Activated CD4-positive, alpha-beta T cell treated with anti-CD3 and anti-CD28 coated beads, Interleukin-2, amount 50 U/mL, for 24 hours (primary cell): Measurements from ENCODE around the gene COLGALT1.
"Not testable (repeated sequence)": the region's sequence is repeated elsewhere in the genome, so short reads cannot be mapped to it uniquely, and the experiment has no call there.

Source experiments
- DNase-seq, 2 donors: peaks; one replicate each; pipeline ENCODE4 v3.0.0-alpha.2; 2020; ENCODE audit warnings: low read depth in 1 of 2, low spot score in 1 of 2

Gene COLGALT1

DNA sequence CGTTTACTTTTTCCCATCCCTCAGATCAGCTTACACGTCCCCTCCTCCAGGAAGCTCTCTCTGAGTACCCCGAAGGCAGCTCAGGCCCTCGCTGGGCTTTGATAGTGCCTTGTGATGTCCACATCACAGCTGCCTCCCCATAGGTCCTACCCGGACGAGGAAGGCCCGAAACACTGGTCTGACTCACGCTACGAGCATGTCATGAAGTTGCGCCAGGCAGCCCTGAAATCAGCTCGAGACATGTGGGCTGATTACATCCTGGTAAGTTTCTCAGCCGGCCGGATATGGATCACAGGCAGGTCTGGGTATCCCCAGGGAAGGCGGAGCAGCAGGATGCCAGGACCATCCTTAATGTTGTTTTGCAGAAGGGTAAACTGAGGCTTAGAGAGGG, 4.8 kb downstream of the COLGALT1 start:
- no peak for DNase-seq

DNA sequence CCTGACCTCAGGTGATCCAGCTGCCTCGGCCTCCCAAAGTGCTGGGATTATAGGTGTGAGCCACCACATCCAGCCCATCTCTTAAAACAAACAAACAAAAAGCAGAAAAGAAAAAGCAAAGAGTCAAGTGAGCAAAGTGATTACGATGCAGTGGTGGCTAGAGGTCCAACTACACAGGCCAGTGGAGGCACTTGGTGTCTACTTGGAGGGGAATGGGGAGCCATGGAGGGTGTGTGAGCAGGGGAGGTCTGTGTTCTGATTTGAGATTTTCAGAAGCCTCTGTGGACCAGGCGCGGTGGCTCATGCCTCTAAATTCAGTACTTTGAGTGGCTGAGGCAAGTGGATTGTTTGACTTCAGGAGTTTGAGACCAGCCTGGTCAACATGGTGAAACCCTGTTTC, 6.6 kb downstream of the COLGALT1 start:
- no peak for DNase-seq

DNA sequence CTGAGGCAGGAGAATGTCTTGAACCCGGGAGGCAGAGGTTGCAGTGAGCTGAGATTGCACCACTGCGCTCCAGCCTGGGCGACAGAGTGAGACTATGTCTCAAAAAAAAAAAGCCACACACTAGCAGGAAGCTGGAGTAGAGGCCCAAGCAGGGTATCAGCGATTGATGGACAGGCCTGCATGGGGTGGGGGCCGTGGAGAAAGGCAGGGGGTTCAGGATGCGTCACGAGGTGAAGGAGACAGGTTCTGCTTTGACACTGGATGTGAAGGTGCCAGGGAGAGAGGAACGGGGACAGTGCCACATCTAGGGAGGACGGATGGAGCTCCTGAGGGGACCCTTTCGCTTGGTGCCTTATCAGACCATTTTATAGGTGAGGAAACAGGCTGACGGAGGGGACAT, 7.1 kb downstream of the COLGALT1 start:
- DNase-seq = no peak

DNA sequence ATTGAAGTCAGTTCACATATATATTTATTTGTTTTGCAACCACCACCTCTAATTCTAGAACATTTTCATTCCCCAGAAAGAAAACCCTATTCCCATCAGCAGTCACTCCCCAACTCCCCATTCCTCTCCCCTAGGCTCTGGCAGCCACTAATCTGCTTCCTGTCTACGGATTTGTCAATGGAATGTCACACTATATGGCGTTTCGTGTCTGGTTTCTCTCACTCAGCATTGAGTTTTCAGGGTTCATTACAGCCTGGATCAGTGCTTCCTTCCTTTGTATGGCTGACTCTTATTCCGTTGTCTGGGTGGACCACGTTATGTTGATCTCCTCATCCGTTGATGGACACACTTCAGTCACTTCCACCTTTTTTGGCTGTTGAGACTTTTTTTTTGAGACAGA, 9.3 kb downstream of the COLGALT1 start:
- no peak for DNase-seq

DNA sequence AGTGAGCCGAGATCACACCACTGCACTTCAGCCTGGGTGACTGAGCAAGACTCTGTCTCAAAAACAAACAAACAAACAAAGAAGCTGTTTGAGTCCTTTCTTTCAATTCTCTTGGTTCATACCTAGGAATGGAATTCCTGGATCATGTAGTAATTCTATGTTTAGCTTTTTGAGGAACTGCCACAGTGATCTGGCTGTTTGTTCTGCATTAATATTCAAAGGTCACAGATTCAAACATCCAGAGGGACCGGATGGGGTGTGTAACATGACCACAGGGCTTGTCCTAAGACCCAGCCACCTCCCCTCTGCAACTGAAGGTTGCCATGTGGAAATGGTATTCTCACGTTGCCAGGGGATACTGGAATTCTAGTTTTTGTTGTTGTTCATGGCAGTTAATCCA, 10.2 kb downstream of the COLGALT1 start:
- no peak for DNase-seq

DNA sequence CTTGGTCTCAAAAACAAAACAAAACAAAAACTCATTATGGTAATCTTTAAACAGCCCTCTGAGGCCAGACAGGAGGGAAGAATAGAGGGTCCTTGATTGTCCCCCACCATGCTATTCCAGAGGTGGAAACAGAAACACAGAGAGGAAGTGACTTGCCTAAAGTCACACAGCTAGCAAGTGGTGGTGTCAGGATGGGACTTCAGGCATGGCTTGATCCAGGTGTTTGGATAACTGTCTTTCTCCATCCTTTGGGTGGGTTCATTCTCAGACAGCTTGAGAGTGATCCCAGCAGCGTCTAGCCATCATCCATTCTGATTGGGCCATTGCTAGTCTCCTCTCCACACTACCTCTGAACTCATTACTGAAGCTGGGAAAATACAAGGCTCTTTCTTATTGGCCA, 12.5 kb downstream of the COLGALT1 start:
- no peak for DNase-seq

DNA sequence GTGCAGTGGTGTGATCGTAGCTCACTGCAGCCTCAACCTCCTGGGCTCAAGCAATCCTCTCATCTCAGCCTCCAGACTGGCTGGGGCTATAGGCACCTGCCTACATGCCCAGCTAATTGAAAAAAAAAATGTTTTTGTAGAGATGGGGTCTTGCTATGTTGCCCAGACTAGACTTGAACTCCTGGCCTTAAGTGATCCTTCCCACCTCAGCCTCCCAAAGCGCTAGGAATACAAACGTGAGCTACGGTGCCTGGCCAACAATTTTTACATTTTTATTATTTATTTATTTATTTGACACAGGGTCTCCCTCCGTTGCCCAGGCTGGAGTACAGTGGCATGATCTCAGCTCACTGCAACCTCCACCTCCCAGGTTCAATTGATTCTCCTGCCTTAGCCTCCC, 14.8 kb downstream of the COLGALT1 start:
- not testable (repeated sequence) for DNase-seq

DNA sequence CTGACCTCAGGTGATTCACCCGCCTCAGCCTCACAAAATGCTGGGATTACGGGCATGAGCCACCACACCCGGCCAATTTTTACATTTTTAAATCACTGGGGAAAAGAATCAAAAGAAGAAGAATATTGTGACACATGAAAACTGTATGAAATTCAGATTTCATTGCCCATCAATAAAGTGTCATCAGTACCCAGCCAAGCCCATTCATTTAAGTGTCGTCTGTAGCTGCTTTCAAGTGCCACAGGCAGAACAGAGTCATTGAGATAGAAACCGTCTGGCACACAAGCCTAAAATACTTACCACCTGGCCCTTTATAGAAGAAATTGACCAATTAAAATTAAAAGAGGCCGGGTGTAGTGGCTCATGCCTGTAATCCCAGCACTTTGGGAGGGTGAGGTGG, 15.3 kb downstream of the COLGALT1 start:
- no peak for DNase-seq

DNA sequence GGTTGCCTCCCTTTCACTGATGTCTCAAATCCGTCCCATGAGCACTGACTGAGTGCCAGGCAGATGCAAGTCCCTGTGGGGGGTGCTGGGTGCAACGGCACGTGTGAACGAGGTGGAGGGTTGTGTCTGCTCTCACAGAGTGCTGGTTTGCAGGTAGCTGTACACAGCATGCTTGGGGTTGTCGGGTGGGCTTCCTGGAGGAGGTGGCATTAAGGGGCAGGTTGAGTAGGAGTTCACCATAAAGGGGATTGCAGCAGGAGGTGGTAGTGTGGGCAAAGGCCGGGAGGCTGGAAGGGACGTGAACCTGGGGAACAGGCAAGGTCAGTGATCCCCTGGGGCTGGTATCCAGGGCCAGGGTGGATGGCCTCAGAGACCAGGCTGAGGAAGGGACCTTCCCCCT, 17.2 kb downstream of the COLGALT1 start:
- no peak for DNase-seq

DNA sequence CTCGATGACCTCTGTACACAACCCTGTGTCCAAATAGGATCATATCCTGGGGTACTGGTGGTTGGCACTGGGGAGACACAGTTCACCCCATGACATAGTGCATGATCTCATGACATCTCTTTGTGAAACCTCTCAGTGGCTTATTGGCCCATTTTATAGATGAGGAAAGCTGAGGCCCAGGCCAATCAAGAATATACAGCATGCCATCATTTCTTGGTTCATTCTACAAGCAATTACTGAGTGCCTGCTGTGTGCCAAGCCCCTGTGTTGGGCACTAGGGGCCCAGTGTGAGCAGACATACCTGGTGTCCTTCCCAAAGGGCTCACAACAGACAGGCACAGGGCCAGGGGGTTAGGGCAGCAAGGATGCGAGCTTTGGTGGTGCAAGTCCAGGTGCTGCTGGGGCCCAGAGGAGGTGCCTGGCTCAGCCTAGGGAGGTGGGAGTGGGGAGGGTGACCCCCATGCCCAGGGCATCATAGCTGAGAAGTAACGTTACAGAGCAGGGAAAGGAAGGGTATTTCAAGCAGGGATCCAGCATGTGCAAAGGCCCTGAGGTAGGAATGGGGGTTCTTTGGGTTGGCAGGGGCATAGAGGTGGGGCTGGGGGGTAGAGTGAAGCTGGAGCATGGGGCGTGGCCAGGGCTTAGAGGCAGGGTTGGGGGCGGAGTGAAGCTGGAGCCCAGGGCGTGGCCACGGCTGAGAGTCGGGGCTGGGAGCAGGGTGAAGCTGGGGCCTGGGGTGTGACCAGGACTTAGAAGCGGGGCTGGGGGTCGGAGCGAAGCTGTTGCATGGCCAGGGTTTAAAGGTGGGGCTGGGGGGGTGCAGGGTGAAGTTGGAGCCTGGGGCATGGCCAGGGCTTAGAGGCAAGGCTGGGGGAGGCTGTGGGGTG, 20.7 kb downstream of the COLGALT1 start:
- DNase-seq = no peak

DNA sequence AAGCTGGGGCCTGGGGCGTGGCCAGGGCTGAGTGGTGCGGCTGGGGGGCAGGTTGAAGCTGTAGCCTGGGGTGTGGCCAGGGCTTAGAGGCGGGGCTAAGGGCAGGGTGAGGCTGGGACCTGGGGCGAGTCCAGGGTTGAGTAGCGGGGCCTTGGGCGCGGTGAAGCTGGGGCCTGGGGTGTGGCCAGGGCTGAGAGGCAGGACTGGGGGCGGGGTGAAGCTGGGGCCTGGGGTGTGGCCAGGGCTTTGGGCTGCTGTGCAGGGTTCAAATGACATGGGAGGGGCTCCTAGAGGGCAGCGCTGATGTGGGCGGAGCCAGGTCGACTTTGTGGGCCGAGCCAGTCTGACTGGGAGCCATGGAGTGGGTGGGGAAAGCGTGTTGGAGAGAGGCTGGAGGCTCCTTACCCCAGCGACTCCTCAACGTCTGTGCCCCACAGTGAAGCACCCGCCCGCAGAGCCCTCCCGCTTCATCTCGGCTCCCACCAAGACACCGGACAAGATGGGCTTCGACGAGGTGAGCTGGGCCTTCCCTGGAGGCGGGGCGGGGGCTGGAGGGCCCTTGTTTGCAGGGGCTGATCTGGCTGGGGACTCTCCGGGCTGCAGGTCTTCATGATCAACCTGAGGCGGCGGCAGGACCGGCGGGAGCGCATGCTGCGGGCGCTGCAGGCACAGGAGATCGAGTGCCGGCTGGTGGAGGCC, 21.5 kb downstream of the COLGALT1 start:
- DNase-seq = no peak

DNA sequence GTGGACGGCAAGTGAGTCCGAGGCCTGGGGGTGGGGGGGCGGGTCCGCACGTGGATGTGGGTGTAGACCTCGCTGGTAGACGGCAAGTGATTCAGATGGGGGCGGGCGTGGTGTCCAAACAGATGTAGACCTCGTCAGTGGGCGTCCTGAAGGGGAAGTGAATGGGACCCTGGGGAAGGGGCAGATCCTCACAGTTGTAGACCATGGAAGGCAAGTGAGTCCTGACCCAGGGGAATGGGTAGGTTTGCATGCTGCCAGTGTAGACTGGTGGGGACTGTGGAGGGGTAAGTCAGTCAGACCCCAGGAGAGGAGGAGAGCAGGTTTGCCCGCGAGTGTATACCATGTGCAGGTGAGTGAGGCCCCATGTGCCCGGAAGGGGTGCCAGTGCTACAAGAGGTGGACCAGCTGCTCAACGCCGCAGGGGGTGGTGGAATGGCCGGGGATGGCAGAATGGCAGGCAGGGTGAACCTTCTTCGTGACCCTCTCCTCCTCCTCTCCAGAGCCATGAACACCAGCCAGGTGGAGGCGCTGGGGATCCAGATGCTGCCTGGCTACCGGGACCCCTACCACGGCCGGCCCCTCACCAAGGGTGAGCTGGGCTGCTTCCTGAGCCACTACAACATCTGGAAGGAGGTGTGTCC, 22.1 kb downstream of the COLGALT1 start:
- DNase-seq = no peak

DNA sequence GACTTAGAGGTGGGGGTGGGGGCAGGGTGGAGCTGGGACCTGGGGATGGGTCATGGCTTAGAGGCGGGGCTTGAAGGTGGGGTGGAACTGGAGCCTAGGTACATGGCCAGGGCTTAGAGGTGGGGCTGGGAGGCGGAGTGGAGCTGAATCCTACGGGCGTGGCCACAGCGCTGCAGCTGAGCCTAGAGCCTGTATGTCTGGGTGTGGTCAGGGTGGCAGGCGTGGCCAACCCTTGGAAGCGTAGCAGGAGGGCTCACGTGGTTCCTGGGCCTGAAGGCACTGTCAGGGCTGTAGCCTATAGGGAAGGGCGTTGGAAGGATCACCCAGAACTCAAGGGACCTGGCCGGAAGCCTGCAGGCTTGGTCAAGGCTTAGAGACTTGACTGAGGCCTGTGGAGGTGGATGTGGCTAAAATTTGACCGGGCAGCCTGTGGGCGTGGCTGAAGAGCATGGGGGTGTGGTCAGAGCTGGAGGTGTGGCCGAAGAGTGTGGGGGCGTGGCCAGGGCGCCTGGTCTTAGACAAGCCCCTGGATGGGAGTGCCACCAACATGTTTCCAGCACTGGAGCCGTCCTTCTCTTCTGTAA, 24.3 kb downstream of the COLGALT1 start:
- DNase-seq = no peak

DNA sequence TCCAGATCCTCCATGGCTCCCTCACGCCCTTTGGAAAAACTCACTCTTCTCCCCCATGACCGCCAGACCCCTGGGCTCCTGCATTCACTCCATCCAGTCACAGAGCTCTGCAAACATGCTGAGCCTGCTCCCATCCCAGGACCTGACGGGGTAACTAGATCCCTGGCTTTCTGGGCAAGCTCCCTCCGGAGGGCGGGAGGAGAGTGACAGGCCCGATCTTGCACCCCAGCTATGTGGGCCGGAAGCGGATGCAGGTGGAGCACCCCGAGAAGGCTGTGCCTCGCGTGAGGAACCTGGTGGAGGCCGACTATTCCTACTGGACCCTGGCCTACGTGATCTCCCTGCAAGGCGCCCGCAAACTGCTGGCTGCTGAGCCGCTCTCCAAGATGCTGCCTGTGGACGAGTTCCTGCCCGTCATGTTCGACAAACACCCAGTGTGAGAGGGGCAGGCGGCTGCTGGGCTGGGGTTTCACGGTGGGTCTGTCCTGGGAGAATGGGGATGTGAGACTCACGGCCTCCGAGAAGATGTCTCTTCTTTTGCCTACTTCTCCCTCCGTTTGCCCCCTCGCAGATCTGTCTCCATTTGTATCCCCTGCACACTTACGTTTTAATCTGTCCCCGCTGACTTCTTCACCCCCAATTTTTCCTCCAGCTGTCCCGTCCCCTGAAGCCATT, 25.2 kb downstream of the COLGALT1 start:
- DNase-seq = no peak

DNA sequence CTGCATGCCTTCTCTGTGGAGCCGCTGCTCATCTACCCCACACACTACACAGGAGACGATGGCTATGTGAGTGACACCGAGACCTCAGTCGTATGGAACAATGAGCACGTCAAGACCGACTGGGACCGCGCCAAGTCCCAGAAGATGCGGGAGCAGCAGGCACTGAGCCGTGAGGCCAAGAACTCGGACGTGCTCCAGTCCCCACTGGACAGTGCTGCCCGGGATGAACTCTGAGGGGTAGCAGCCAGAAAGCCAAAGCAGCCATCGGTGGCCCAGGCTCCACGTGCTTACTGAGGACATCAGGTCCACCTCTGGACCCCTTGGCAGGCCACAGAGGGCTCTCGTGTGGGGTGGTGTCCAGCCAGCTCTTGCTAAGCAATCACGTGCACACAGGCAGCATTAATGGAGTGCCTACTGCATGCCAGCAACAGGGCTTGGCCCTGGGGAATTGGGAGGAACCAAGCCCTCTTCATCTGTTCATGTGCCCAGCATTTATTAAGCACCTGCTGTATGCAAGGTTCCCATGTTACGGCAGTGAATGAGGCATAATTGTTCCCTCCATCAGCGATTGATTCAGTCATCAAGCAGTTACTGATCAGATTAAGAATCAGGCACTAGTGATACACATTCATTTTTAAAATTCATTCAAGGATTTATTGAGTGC, 25.9 kb downstream of the COLGALT1 start:
- no peak for DNase-seq

DNA sequence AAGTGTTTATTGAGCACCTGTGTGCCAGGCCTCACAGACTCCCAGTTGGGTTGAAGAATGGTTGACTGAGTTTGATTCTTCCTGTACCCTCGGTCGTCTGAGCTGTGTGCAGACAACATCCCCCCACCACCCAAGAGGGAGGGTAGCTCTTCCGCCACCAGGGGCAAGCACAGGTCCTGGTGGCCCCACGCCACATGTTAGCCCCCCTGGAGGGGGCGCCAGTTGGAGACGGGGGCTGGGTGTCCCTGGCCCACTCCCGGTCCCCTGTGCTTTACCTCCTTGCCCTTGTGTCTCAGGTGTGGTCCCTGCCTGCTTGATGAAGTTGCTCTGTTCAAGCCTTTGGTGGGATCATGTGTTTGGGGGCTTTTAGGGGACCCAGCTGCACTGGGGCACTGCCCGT, 27.2 kb downstream of the COLGALT1 start:
- DNase-seq = no peak

DNA sequence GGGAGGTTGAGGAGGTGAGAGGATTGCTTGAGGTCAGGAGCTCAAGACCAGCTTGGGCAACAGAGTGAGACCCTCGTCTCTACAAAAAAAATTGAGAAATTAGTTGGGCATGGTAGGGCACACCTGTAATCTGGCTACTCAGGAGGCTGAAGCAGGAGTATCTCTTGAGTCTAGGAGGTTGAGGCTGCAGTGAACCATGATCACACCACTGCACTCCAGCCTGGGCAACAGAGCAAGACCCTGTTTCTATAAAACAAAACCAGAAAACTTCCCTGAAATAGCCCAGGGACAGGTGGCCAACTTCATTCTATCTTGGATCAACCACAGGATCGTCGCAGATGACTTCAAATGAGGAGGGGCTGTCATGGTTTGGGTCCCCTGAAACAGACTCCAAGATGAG, 28.7 kb downstream of the COLGALT1 start:
- no peak for DNase-seq

DNA sequence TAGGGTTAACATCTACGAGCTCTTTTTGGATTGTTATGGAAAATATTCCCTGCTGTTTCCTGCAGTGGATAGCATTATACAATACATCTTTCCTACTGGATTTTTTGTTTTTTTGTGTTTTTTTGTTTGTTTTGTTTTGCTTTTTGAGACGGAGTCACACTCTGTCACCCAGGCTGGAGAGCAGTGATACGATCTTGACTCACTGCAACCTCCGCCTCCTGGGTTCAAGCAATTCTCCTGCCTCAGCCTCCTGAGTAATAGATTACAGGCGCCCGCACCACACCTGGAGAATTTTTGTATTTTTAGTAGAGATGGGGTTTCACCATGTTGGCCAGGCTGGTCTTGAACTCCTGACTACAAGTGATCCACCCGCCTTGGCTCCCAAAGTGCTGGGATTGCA, 29.9 kb downstream of the COLGALT1 start:
- not testable (repeated sequence) for DNase-seq

DNA sequence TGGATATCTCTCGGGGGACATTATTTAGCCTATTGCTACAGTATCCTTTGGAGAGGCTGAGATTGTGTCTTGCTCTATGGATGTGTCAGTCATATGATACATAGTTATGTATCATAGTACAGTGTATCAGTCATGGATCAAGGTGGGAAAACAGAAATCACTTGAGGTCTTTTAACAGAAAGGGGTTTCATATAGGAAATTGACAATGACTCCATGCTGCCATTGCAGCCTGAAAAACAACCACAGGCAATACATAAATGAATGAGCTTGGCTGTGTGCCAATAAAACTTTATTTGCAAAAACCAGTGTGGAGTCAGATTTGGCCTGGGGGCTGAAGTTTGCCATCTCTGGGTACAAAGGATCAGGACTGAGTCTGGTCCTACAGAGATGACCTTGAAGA, 35.4 kb downstream of the COLGALT1 start:
- no peak for DNase-seq

DNA sequence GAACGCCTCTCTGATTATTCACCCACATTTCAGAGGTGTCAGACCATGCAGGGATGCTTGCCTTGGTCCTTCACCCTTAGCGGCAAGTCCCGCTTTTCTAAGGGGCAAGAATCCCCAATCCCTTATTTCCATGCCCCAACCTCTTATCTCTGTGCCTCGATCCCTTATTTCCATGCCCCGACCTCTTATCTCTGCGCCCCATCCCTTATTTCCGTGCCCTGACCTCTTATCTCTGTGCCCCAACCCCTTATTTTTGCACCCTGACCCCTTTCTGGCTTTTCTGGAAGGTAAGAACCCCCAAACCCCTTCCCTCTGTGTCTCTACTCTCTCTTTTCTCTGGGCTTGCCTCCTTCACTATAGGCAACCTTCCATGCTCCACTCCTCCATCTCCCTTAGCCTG, 38.8 kb downstream of the COLGALT1 start:
- DNase-seq = not testable (repeated sequence)

DNA sequence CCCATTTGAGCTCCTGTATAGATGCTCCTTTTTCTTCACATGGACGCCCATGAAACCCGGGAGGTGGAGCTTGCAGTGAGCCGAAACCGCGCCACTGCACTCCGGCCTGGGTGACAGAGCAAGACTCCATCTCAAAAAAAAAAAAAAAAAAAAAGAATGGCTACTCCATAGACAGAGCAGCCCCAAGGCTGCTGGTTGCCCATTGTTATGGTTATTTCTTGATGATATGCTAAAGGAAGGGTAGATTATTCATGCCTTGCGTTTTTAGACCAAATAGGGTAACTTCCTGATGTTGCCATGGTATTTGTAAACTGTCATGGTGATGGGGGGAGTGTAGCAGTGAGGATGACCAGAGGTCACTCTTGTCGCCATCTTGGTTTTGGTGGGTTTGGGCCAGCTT, 42.6 kb downstream of the COLGALT1 start:
- not testable (repeated sequence) for DNase-seq
